ENCODE data around the gene EHD2.

Gene EHD2

DNA sequence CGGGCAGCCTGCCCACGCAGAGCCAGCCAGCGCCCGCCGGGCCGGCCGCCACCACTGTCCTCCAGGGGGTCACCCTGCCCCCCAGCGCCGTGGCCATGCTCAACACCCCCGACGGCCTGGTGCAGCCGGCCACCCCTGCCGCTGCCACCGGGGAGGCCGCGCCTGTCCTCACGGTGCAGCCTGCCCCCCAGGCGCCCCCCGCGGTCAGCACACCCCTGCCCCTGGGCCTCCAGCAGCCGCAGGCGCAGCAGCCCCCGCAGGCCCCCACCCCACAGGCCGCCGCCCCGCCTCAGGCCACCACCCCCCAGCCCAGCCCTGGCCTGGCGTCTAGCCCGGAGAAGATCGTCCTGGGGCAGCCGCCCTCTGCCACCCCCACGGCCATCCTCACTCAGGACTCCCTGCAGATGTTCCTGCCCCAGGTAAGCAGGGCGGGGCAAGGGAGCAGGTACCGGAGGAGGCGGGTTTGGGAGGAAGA, 32.3 kb upstream of the EHD2 start:
- H3K27ac Mint-ChIP-seq: no peak overlapping the region
- no peaks in the 10 kb centered on the region for H3K27me3 Mint-ChIP-seq
- H3K9me3 Mint-ChIP-seq (ENCODE audit: low read depth): no peaks in the 10 kb centered on the region
- H3K36me3 Mint-ChIP-seq: peaks cover 2% of the 10 kb centered on the region
- H3K4me1 Mint-ChIP-seq (ENCODE audit: low read depth): no peaks in the 10 kb centered on the region
- no peak overlapping the region for H3K4me3 Mint-ChIP-seq

DNA sequence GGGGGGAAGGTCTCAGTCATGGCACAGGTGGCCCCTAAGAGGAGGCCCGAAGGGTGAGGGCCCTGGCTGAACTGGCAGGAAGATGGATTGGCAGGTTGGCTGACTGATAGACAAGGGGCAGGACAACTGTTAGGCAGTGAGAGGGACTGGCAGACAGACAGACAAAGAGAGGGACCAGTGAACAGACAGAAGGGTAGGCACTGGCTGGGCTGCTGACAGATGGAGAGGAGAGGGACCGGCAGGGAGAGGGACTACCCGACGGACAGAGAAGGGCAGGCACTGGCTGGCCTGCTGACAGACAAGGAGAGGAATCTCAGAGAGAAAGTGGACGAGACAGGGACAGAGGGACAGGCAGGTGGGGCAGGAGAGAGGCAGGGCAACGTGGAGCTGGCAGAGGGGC, 31.8 kb upstream of the EHD2 start:
- no peaks in the 10 kb centered on the region for H3K9me3 Mint-ChIP-seq (ENCODE audit: low read depth)
- H3K27me3 Mint-ChIP-seq: no peaks in the 10 kb centered on the region
- H3K4me1 Mint-ChIP-seq (ENCODE audit: low read depth): no peaks in the 10 kb centered on the region
- H3K27ac Mint-ChIP-seq: no peak overlapping the region
- peaks cover 2% of the 10 kb centered on the region for H3K36me3 Mint-ChIP-seq
- H3K4me3 Mint-ChIP-seq: no peak overlapping the region

DNA sequence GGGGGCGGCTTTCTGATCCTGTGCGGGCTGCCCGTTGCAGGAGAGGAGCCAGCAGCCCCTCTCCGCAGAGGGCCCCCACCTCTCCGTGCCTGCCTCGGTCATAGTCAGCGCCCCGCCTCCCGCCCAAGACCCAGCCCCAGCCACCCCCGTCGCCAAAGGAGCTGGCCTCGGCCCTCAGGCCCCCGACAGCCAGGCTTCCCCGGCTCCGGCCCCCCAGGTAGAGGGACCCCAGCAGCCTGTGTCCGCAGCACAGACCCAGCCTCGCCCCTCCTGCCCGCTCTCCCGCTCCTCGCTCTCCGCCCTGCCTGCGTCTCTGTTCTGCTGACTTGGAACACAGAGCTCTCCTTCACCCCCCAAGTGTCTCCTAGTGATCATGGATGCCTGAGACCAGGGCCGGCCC, 31.3 kb upstream of the EHD2 start:
- H3K27ac Mint-ChIP-seq: no peak overlapping the region
- H3K36me3 Mint-ChIP-seq: peaks cover 2% of the 10 kb centered on the region

DNA sequence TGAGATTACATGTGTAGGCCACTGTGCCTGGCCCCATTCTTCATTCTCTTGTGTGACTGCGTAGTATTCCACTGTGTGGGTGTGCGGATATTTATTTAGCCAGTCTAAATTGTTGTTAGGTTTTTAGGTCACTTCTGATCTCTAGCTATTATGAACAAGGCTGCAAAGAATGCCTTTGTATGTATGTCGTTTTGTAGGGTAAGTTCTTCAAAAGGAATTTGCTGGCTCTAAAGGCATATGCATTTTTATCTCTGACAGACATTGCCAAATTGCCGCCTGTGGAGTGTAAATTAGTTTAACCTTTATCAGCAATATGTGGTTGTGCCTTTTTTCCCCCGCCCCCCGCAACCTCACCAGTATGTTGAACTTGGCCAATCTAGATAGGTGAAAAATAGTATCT, 30.3 kb upstream of the EHD2 start:
- H3K4me3 Mint-ChIP-seq: no peak overlapping the region
- H3K27me3 Mint-ChIP-seq: no peaks in the 10 kb centered on the region
- peaks cover 2% of the 10 kb centered on the region for H3K36me3 Mint-ChIP-seq
- no peaks in the 10 kb centered on the region for H3K9me3 Mint-ChIP-seq (ENCODE audit: low read depth)
- H3K4me1 Mint-ChIP-seq (ENCODE audit: low read depth): no peaks in the 10 kb centered on the region
- H3K27ac Mint-ChIP-seq: no peak overlapping the region

More for the DNA sequence above, 31.3 kb upstream of the EHD2 start:
- H3K9me3 Mint-ChIP-seq (ENCODE audit: low read depth): no peaks in the 10 kb centered on the region
- H3K4me1 Mint-ChIP-seq (ENCODE audit: low read depth): no peaks in the 10 kb centered on the region
- no peak overlapping the region for H3K4me3 Mint-ChIP-seq
- H3K27me3 Mint-ChIP-seq: no peaks in the 10 kb centered on the region

DNA sequence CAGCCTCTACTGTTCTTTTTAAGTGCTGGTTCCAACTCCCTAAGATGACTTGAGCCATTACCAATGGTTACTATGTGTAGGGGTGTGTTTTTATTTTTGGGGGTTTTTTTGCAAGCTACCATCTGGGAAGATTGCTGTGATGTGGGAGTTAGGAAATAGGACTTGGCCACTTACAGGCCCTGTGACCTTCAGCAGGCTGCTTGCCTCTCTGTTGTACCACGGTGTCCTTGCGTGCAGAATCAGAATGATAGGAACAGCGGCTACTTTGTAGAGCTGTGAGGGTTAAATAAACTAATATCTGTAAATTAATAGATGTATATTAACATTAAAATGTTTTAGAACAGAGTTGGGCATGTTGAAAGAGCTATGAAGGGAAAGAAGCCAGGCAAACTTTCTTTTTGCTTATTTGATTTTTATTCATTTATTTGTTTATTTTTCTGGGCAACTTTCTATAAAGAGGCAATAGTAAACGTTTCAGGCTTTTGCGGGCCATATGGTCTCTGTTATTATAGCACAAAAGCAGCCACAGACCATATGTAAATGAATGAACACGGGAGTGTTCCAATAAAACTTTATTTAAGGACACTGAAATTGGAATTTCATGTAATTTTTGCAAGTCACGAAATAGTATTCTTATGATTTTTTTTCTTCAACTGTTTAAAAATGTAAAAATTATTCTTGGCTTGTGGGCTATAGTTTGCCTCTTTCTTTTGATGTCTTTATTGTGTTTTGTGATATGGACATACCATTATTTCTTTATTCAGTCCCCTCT, 26.4 kb upstream of the EHD2 start:
- Mint-ChIP-seq H3K4me1 (ENCODE audit: low read depth) (no peaks in the 10 kb centered on the region), H3K36me3 (peaks cover 2% of the 10 kb centered on the region), H3K27ac (no peak overlapping the region), H3K9me3 (ENCODE audit: low read depth) (no peaks in the 10 kb centered on the region), H3K4me3 (no peak overlapping the region), H3K27me3 (no peaks in the 10 kb centered on the region)

DNA sequence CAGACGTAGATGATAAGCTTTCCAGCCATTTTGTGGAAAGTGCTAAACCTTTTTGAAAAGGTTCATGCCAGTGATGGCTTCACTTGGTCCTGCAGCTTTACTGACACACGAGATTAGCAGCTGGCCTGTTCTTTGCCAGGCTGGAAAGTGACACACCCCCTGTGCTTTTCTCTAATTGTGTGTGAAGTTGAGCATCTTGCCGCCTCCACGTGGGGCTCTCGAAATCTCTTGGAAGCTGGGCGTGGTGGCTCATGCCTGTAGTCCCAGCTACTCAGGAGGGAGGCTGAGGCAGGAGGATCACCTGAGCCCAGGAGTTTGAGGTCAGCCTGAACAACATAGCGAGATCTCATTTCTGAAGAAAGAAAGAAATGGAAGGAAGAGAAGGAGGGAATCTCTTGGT, 25.3 kb upstream of the EHD2 start:
- no peaks in the 10 kb centered on the region for H3K27me3 Mint-ChIP-seq
- H3K9me3 Mint-ChIP-seq (ENCODE audit: low read depth): no peaks in the 10 kb centered on the region
- H3K4me1 Mint-ChIP-seq (ENCODE audit: low read depth): no peaks in the 10 kb centered on the region
- H3K36me3 Mint-ChIP-seq: peaks cover 2% of the 10 kb centered on the region
- H3K4me3 Mint-ChIP-seq: no peak overlapping the region
- H3K27ac Mint-ChIP-seq: peak overlapping the region; percentile 16

DNA sequence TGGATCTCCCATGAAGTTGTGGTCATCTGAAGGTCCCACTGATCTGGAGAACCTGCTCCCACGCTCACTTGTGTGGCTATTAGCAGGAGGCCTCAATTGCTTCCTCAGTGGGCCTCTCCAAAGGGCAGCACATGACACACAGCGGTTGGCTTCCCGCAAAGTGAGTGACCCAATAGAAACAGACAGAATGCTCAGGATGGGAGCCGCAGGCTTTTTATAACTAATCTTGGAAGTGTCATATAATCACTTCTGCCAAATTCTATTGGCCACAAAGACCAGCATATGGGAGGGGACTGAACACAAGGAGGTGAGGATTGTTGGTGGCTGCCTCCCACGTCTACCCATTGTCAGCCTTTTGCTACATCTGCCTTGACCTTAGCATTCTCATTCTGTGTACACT, 22.1 kb upstream of the EHD2 start:
- no peak overlapping the region for H3K4me3 Mint-ChIP-seq
- H3K27me3 Mint-ChIP-seq: no peaks in the 10 kb centered on the region
- H3K9me3 Mint-ChIP-seq (ENCODE audit: low read depth): no peaks in the 10 kb centered on the region
- no peaks in the 10 kb centered on the region for H3K4me1 Mint-ChIP-seq (ENCODE audit: low read depth)
- no peak overlapping the region for H3K27ac Mint-ChIP-seq
- no peaks in the 10 kb centered on the region for H3K36me3 Mint-ChIP-seq

DNA sequence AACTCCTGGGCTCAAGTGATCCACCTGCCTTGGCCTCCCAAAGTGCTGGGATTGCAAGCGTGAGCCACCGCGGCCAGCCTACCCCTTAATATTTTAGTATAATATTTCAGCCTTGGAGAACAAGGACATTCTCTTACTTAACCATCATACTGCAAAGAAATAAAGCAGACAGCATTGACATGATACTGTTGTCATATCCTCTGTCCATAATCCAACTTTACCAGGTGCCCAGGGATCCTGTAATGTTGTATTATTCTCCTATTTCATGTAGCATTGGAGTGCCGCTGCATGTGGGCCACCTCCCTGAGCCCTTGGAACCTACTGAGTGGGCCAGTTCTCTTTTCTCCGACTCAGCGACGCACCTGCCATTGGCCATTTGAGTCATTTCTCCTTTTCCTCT, 21.4 kb upstream of the EHD2 start:
- H3K4me1 Mint-ChIP-seq (ENCODE audit: low read depth): no peaks in the 10 kb centered on the region
- H3K27ac Mint-ChIP-seq: no peak overlapping the region
- H3K36me3 Mint-ChIP-seq: no peaks in the 10 kb centered on the region
- no peak overlapping the region for H3K4me3 Mint-ChIP-seq
- H3K9me3 Mint-ChIP-seq (ENCODE audit: low read depth): no peaks in the 10 kb centered on the region
- no peaks in the 10 kb centered on the region for H3K27me3 Mint-ChIP-seq

DNA sequence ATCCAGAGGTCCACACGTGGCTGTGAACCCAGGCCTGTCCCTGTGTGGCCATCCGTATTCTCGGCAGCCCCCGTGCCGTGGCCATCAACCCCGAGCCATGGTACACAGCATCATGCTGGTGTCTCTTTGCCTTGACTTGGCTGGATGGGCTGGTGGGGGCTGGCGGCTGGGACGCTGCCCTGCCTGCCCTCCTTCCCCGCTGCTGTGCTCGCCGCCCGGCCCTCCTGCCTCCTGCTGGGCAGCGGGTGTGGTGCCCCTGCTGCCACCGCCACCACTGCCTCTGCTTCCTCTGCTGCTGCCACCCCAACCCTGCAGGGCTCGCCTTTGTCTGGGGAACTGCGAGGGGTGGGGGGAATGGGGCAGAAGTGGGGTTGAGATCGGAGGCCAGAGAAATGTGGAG, 19.7 kb upstream of the EHD2 start:
- H3K27ac Mint-ChIP-seq: no peak overlapping the region

DNA sequence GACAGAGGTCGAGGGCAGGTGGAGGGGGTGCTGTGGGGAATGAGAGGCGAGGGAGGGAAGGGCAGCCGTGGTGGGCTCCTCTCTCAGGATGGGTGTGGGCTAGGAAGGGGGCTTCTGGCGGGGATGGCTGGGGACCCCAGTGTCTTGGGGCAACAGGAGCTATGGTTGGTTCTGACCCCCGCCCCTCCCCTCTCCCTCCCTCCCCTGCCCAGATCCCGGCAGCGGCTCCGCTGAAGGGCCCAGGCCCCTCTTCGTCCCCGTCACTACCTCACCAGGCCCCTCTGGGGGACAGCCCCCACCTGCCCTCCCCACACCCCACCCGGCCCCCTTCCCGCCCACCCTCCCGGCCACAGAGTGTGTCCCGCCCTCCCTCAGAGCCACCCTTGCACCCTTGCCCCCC, 19.3 kb upstream of the EHD2 start:
- no peaks in the 10 kb centered on the region for H3K4me1 Mint-ChIP-seq (ENCODE audit: low read depth)
- H3K27ac Mint-ChIP-seq: no peak overlapping the region
- no peaks in the 10 kb centered on the region for H3K9me3 Mint-ChIP-seq (ENCODE audit: low read depth)
- no peaks in the 10 kb centered on the region for H3K27me3 Mint-ChIP-seq
- no peaks in the 10 kb centered on the region for H3K36me3 Mint-ChIP-seq
- no peak overlapping the region for H3K4me3 Mint-ChIP-seq

More for the DNA sequence above, 19.7 kb upstream of the EHD2 start:
- Mint-ChIP-seq H3K36me3 (no peaks in the 10 kb centered on the region), H3K27me3 (no peaks in the 10 kb centered on the region), H3K4me3 (no peak overlapping the region), H3K9me3 (ENCODE audit: low read depth) (no peaks in the 10 kb centered on the region), H3K4me1 (ENCODE audit: low read depth) (no peaks in the 10 kb centered on the region)

DNA sequence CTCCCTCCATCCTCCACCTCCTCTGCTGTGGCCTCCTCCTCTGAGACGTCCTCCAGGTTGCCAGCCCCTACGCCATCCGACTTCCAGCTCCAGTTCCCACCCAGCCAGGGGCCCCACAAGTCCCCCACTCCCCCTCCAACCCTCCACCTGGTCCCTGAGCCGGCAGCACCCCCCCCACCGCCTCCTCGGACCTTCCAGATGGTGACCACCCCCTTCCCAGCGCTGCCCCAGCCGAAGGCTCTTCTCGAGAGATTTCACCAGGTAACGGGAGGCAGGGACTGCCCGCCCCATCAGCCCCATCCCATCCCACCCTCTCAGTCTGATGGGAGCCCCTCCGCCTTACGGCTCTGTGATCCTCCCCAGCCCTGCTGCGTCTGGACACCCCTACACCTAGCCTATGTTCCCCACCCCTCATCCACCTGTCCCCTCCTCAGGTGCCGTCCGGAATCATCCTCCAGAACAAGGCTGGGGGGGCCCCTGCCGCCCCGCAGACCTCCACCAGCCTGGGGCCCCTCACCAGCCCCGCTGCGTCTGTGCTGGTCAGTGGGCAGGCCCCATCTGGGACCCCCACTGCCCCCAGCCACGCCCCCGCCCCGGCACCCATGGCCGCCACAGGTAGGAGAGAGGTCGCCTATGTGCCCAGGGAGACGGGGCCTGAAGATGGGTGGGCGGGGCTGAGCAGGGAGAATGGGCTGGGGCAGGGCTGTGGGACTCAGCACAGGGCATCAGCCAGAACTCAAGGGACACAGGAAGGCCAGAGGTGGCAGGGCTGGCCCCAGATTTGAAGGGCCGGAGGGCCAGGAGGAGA, 18.6 kb upstream of the EHD2 start:
- Mint-ChIP-seq H3K36me3 (no peaks in the 10 kb centered on the region), H3K4me1 (ENCODE audit: low read depth) (no peaks in the 10 kb centered on the region), H3K27me3 (no peaks in the 10 kb centered on the region), H3K27ac (no peak overlapping the region), H3K4me3 (no peak overlapping the region), H3K9me3 (ENCODE audit: low read depth) (no peaks in the 10 kb centered on the region)

DNA sequence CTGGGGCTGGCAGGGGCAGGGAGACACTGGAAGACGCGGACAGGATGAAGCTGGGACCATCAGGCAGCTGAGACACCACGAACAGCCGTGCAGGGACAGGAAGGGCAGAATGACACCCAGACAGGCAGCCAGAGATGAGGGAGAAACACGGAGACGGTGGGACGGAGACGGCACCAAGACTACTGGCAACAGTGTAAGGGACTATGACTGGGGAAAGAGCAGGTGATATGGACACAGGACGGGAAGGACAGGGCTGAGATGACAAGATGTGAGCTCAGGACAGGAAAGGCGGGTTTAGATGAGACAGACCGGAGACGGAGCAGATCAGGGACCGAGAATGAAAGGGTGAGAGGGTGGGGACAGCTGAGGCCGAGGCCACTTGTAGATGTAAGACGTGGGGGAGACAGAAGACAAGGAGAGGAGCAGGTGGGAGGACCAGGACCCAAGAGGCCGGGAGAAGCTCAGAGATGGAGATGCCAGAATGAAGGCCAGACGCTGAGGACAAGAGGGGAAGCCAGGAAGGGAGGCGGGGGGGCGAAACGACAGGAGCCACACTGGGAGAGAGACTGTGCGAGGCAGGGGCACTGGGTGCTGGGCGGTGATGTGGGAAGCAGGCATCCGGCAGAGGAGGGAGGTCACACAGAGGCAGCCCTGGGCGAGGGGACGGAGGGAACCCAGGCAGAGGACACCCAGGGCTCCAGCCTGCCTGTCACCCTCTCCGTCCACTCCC, 17.5 kb upstream of the EHD2 start:
- no peak overlapping the region for H3K27ac Mint-ChIP-seq

DNA sequence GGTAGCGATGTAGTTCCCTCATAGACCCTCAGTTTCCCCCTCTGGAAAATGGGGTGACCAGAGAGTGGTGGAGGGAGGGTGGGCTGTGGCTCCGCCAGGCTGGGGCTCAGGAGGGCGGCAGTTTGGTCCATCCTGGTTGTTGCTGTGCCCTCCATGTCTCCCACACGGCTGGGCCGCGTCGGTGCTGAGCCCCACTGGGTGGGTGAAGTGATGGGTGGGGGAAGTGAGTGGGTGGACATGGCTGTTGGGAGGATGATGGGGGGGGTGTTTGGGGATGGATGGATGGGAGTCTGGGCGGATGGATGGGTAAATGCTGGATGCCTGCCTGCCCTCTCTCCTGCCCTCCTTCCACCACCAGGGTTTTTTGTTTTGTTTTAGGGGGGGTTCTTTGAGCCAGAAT, 16.6 kb upstream of the EHD2 start:
- H3K9me3 Mint-ChIP-seq (ENCODE audit: low read depth): no peaks in the 10 kb centered on the region
- H3K27me3 Mint-ChIP-seq: no peaks in the 10 kb centered on the region
- no peaks in the 10 kb centered on the region for H3K36me3 Mint-ChIP-seq
- no peak overlapping the region for H3K4me3 Mint-ChIP-seq
- H3K4me1 Mint-ChIP-seq (ENCODE audit: low read depth): no peaks in the 10 kb centered on the region
- no peak overlapping the region for H3K27ac Mint-ChIP-seq

More for the DNA sequence above, 17.5 kb upstream of the EHD2 start:
- Mint-ChIP-seq H3K4me3 (no peak overlapping the region), H3K27me3 (no peaks in the 10 kb centered on the region), H3K36me3 (no peaks in the 10 kb centered on the region), H3K9me3 (ENCODE audit: low read depth) (no peaks in the 10 kb centered on the region), H3K4me1 (ENCODE audit: low read depth) (no peaks in the 10 kb centered on the region)

DNA sequence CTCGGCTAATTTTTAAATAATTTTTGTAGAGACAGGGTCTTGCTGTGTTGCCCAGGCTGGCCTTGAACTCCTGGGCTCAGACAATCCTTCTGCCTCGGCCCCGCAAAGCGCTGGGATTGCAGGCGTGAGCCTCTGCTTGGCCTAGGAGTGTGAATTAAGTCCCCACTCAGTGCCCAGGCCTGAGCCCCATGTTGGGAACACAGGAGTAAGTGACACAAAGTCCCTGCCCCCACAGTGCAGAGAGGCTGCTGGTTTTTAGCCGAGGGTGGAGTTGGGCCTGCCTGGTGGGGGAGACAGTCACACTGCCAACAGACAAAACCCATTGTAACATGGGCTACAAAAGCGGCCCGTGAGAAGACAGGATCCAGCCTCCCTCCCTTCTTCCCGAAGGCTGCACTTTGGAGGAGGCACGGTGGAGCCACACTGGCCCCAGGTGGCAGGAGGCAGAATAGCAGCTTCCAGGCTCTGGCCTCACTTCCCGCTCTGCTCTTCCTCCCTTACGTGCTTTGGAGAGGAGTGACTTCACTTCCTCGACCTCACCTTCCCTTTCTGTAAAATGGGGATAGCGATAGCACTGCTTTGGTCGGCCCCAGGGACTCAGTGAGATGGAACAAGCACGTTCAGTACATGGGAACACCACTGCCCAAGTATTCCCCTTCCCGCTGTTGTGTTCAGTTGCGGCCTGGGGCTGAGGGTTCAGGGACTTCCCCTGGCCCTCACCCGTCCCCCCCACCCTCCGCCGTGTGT, 15.2 kb upstream of the EHD2 start:
- H3K9me3 Mint-ChIP-seq (ENCODE audit: low read depth): no peaks in the 10 kb centered on the region
- H3K36me3 Mint-ChIP-seq: no peaks in the 10 kb centered on the region
- H3K4me1 Mint-ChIP-seq (ENCODE audit: low read depth): no peaks in the 10 kb centered on the region
- no peak overlapping the region for H3K4me3 Mint-ChIP-seq
- H3K27ac Mint-ChIP-seq: no peak overlapping the region
- no peaks in the 10 kb centered on the region for H3K27me3 Mint-ChIP-seq

Measured in activated naive CD8-positive, alpha-beta T cell (primary cell).